Measurements from ENCODE around the gene RTN4RL1. TPM values are rescaled to one million over a fixed set of nuclear protein-coding genes. Genes with fewer than 3 reads are reported as not detected.

The RTN4RL1 gene
- total RNA-seq, 2 donors from 2014 or later = 0.15 to 0.36 TPM

DNA sequence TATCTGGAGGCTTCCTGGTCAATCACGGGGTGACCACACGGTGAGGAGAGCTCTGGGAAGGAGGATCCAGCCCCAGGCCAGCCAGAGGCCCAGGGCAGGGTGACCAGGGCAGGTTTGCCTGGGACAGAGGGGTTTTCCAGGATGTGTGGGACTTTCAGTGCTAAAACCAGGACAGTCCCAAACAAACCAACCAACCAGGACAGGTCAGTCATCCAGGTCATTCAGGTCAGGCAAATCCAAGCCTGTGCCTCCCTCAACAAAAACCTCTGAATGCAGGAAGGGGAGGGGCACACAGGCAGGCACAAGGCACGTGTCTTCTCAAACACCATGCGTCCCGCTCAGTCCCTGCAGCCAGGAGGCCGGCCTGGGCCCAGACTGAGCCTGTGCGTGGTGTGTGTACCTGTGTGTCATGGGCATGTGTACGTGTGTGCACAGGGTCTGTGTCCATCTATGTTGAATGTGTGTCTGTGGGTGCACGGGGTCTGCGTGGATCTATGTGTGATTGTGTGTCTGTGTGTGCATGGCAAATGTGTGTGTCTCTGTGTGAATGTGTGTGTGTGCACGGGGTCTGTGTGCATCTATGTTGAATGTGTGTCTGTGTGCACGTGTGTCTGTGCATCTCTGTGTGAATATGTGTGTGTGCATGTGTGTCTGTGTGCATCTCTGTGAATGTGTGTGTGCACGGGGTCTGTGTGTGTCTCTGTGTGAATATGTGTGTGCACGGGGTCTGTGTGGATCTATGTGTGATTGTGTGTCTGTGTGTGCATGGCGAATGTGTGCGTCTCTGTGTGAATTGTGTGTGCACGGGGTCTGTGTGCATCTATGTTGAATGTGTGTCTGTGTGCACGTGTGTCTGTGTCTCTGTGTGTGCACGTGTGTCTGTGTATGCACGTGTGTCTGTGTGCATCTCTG is 78.9 kb downstream of the RTN4RL1 start:
- DNase-seq = no peak
- intact Hi-C loops (cut with DNase I, micrococcal nuclease) = no loop called here

DNA sequence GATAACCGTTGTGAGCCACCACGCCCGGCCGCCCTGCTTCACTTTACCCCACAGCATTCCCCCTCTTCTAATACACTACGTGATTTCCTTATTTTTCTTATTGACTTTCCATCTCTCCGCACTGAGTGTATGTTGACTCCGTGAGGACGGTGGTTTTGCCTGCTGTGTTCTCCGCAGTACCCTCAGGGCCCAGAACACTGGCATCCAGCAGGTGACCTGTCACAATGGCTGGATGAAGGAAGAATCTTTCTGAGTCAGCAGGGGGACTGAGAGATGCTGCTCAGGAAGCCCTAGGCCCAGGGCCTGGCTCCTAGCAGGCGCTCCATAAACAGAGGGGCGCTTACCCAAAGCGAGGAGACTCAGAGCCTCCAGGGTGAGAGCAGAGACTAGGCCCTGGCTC is 79.5 kb downstream of the RTN4RL1 start:
- no peak for ATAC-seq
- intact Hi-C loops (cut with DNase I, micrococcal nuclease) = no loop called here
- DNase-seq = no peak

More for the DNA sequence above, 78.9 kb downstream of the RTN4RL1 start:
- no peak for ATAC-seq

DNA sequence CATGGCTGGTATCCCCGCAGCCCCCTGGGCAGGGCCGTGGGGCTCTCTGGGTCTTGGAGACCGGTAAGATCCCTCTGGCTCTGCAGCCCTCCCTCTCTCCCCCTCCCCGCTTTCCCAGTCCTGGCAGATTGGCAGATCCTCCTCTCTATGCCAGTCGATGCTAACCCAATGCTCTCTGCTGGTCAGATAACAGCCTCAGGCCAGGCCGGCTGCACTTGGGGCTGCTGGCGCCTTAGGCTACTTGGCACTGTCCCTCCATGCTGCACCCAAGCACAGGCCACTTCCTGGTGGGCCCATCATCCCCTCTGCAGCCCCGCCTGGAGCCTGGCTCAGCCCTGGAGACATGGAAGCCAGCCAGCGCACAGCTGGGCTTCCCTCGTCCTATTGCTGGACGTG is 81.7 kb downstream of the RTN4RL1 start:
- no peak for DNase-seq
- intact Hi-C loops (cut with DNase I, micrococcal nuclease) = no loop called here
- ATAC-seq = no peak

DNA sequence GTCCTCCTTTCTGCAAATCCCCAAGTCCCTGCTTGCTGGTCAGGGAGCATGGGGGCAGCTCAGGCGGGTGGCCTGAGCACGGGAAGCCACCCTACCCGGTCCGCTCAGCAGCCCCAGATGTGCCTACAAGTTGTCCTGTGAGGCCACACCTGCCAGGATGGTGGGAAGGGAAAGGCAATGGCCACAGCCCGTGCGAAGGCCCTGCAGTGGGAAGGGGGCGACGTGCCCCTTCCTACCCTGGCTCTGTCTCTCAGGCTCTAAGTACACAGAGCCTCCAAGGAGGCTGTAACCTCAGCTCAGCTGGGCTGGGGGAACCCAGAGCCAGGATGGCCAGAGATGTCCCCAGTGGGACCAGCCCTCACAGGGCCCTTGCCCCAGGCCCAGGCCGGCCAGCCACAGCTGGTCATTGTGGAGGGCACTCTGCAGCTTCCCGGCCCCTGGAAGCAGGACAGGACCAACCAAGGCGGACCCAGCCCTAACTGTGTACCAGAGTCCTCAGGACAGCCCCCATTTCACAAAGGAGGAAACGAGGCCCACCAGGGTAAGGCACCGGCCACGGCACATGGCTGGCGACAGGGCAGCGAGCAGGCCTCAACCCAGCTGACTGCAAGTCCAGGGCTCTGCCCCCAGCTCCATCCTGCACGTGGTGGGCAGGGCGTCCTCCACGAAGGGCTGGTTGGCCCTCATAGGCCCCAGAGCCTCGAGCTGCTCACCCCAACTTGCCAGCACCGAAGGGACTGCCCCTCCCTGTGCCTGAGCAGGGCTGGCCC is 82.3 kb downstream of the RTN4RL1 start:
- ATAC-seq = no peak
- intact Hi-C loops (cut with DNase I, micrococcal nuclease) = no loop called here

DNA sequence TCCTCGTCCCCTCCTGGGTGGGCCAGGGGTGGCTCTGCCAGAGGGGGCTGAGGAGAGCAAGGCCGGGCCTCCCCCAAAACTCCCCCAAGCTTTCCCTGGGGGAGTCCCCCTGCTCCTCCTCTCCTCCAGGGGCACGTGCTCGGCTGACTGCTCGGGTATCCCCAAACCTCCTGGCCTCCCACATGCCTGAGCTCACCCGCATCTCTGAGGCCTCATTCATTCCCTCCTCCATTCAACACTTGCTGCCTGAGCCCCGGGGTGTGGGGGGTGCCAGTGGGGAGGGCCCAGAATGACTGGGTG is 83.1 kb downstream of the RTN4RL1 start:
- no peak for ATAC-seq
- no peak for DNase-seq
- intact Hi-C loops (cut with DNase I, micrococcal nuclease) = no loop called here

More for the DNA sequence above, 82.3 kb downstream of the RTN4RL1 start:
- DNase-seq = no peak

DNA sequence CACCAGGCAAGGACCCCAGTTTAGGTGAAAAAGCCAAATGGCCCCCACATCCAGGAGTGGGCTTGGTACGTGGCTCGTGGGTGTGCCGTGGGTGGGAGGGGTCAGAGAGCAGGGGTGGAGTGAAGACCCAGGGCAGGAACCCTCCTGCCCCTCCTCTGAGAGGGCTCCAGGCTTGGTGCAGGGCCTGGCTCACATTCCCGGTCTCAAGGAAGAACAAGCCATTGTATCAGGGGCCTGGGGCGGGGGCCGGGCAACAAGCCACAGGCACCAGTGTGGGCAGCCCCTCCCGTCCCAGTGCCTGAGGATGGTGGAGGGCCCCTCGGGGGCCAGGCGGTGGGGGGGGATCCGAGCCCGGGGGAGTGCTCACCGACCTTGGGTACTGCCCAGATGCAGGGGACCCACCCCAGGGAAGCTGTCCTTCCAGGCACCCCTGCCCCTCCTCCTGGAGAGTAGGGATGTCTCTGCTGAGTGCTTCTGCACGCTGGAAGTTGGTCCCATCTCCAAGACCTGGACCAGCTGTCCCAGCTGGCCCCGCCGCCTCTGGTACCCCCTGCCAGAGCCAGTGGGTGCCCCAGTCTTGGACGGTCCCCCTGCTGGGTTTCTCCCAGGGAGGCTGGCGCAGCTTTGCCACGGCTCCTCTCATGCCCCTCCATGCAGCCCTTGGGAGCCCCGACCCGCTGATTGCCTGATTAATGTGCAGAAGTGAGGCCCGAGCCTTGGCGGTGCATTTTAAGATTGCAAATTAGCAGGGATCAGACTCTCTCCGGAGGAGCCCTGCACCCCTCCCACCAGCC is 83.7 kb downstream of the RTN4RL1 start:
- ATAC-seq = no peak
- intact Hi-C loops (cut with DNase I, micrococcal nuclease) = no loop called here

DNA sequence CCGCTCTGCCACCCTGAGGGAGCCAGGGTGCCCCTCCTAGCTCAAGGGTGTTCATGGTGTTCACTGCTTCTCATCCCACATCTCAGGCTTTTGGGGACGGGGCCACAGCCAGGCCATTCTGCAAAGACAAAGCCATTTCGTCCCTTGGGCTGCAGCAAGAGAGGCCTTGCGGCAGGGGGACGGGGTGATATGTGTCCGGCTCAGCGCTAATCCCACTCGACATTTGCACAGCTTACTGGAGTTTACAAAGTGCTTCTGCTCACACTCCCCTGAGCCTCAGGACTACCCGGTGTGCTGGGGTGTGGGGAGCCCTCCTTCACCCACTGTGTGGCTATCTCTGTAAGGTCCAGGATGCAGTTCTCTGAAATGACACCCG is 84.3 kb downstream of the RTN4RL1 start:
- DNase-seq = no peak
- intact Hi-C loops (cut with DNase I, micrococcal nuclease) = no loop called here
- ATAC-seq = no peak

More for the DNA sequence above, 83.7 kb downstream of the RTN4RL1 start:
- no peak for DNase-seq

DNA sequence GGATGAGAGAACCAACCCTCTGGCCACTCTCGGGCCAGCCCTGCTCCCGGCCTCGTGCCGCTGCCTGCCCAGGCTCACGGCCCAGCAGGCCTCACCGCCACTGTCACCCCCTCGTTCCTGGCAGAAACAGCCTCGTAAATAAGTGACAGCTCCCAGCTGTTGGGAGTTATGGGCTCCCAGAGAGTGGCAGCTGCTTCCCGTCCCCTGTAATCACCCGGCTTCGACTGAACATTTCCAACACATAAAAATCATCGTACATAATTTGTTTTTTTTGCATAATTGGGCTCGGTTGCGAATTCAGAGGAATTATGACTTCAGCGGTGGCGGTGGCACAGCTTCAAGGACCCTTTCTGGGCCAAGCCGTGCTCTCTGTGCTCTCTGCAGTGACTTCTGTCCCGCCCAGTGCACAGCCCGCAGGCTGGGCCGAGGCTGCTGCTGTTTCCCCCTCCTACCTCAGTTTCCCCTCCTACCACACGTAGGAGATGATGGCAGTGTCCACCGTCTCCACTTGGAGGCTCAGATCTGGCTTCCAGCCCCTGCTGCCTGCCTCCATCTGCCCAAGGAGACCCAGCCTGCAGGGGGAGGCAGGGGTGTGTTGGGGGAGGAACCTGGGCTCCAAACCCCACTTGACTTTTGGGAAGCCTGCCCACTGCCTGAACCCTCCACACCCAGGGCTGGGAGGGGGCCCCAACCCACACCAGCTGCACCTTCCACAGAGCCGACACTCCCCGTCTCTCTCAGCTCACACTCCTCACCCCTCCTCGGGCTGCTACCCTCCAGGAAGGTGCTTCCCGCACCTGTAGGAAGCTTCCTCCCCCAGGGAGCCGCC is 84.9 kb downstream of the RTN4RL1 start:
- peak in 1 of 2 donors; percentile 22 for DNase-seq
- intact Hi-C loops (cut with DNase I, micrococcal nuclease) = no loop called here
- ATAC-seq = peak; percentile 60

DNA sequence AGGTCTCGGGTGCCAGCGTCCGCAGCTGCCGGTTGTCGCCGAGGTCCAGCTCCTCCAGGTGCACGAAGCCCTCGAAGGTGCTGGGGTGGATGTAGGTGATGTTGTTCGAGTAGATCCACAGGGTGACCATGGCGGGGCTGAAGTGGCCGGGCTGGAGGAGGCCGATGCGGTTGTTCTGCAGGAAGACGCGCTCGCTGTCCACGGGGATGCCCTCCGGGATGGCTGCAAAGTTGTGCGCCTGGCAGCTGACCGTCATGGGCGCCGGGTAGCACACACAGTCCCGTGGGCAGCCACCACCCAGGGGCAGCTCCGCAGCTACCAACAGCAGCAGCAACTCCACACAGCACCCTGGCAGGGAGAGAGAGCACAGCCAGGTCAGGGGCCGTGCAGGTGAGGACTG is 87.7 kb downstream of the RTN4RL1 start:
- DNase-seq (no peak), ATAC-seq (no peak)
- intact Hi-C loops (cut with DNase I, micrococcal nuclease) = no loop called here

DNA sequence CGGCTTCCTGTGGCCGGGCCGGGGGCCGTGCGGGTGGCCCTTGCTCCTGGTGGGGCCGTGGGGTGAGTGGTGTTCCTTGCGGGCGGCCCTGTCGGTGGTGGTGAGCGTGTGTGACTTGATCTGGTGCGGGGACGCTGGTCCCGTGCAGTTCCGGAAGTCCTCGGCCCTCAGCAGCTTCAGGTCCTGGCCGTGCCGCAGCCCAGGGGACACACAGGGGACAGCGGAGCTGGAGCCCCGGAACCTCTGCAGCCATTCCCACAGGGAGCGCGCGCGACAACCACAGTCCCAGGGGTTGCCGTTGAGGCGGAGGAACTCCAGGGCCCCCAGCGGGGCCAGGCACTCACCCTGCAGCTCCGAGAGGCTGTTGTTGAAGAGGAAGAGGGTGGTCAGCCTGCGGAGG is 88.4 kb downstream of the RTN4RL1 start:
- ATAC-seq = no peak

DNA sequence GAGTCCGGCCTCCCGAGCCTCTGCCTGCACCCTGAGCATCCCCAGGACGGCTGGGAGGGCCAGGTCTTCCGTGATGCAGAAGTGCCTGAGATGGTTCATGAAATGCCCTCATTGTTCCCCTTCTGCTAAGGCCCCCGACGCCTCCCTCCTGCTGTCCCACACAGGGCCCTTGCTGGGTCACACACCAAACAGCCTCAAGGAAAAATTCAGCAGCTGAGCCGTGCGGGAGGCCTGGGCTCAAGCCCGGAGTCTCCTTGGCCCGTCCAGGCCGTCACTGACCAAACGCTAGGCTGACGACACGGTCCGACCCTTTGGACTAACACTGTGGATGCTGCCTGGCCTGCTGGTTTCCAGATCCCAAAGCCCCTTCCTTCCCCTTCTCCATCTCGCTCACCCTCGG is 90.2 kb downstream of the RTN4RL1 start:
- DNase-seq = no peak
- ATAC-seq = no peak
- intact Hi-C loops (cut with DNase I, micrococcal nuclease) = no loop called here

More for the DNA sequence above, 88.4 kb downstream of the RTN4RL1 start:
- no peak for DNase-seq
- intact Hi-C loops (cut with DNase I, micrococcal nuclease) = no loop called here

DNA sequence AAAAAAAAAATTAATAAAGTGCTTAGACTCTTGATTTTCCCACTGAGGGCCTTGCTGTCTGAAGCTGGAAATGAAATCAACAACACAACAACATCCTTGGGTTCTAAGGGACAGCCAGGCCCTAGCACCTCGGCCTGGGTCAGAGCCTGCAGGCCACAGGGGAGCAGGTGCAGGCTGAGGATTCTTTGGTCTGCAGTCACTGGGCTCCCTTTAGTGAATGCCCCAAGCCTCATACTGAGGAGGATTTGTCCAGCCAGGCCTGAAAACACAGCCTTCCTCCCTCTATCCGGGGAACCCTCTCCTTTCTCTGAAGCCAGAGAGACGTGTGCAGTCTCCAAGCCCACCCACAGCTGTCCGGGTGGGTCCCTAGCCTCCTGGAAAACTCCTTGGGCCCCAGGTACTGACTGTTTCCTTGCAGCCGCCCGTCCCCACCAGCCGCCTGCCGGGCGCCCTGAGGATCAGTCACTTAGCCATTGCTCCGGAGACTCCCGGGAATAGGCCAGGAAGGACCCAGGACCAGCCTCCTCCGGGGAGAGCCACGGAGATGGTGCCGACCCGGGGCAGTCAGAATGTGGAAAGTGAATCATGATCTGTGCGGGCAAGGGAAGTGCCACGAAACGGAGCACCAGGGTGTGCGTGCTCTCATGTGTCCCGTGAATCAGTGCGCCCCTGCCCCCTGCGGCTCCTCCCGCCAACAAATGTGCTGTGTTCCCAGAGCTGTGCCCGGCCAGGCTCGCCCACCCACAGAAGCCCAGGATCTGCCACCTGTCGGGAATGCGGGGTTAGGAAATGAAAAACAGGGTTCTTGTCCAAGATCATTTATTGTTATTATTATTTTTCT is 91.0 kb downstream of the RTN4RL1 start:
- ATAC-seq (no peak), DNase-seq (no peak)
- intact Hi-C loops (cut with DNase I, micrococcal nuclease) = no loop called here

DNA sequence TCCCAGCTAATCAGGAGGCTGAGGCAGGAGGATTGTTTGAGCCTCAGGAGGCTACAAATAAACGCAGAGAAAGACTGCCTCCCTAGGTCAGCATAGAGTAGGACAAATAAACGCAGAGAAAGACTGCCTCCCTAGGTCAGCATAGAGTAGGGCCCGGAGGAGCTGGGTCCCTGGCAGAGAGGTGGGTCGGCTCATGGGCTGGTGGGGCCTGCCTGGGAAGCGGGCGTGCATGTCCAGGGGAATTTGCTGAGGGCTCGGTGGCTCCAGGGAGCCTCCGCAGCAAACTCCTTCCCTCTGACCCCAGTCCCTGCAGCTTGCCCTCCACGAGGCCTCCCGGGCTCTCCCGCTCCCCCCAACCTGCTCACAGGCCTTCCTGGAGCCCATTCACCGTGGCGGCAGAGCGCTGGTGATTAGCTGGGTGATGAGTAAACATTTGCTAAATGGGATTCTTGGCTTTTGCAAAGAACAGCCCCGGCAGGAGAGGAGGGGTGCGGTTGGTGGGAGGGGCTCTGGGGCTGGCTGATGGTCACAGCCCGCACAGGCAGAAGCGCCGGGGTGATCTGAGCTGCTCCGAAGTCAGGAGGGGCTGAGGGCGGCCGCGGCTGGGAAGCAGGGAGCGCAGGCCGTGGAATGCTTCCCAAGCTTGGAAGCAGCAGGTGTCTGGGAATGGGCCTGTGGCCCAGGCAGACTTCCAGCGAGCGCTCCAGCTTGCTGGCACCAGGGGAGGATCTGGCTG is 93.1 kb downstream of the RTN4RL1 start:
- DNase-seq (no peak), ATAC-seq (peak; percentile 54)
- intact Hi-C loops (cut with DNase I, micrococcal nuclease) = no loop called here

DNA sequence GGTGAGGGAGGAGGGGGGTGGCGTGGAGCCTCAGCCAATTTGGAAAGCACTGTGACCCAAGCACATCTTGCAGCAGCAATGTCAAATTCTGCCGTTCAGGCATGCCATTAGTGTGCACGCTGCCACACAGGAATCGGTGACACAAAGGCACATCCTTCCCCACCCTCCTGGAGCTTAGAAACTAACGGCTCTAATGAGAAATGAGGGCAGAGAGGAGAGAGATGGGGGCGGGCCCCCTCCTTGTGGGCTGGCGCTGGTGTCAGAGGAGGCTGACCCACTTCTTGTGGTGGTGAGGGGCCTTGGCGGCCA is 94.8 kb downstream of the RTN4RL1 start:
- DNase-seq (no peak), ATAC-seq (no peak)
- intact Hi-C loops (cut with DNase I, micrococcal nuclease) = no loop called here

DNA sequence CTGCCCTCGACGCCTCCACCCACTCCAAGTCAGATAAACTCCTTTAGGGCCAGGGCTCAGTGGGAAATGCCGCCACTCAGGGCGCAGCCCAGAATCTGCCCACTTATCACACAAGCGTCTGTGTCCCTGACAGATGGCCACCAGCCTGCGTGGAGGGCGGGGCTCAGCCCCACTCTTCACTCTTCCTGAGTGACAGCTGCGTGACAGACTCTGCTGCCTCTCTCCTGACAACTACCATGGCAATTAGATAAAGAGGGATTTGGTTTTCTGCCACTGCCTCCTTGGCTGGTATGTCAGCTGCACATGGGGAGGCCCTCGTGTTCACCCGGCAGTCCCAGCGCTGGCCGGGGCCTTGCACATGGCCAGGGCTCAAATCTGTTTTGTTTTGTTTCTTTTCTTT is 96.2 kb downstream of the RTN4RL1 start:
- no peak for ATAC-seq
- DNase-seq = no peak
- intact Hi-C loops (cut with DNase I, micrococcal nuclease) = no loop called here

DNA sequence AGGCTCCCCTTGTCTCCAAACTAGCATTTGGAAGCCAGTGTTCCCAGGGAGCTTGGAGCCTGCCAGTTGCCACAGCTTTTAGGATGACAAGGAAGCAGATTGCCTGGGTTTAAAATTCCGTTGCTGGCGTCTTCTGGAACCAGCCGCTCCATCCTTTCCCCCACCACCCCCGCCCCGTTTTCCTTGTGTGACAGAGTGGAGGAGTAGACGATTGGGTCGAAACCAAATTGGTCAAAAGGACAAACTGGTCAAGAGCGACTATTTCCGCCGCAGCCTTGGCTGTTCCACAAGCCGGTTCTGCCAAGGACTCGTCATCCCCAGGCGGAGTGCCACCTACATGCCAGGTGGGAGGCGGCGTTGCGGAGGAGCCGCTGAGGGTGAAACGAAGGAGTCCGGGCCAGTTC is 104.2 kb downstream of the RTN4RL1 start:
- DNase-seq (no peak), ATAC-seq (no peak)
- intact Hi-C loops (cut with DNase I, micrococcal nuclease) = no loop called here

DNA sequence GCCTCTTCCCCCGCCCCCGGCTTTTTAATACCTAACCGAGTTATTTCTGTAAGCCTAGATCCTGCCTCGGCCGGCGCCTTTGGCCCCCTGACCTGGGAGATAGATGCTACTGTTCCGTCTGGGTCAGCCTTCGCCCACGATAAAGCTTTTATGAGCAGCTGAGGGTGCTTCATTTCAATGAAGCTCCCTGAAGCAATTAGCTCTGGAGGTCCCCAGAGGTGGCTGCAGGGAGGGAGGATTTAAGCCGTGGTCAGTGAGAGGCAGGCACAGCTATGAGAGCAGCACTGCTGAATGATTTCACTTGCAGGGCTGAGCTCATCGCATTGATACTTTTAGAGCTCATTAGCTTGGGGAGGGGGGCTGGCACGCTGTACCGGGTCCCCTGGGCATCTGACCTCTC is 105.9 kb downstream of the RTN4RL1 start:
- intact Hi-C loops (cut with DNase I, micrococcal nuclease) = no loop called here
- DNase-seq = no peak
- no peak for ATAC-seq
